Measurements from ENCODE around the gene DRC7. TPM values are rescaled to one million over a fixed set of nuclear protein-coding genes. Genes with fewer than 3 reads are reported as not detected.
A peak's percentile ranks its signal among the peaks of the same experiment; 100 is the strongest.

The DRC7 gene
- total and polyA plus RNA-seq, 8 donors: 0.28 to 2.4 (median 0.76) TPM

DNA sequence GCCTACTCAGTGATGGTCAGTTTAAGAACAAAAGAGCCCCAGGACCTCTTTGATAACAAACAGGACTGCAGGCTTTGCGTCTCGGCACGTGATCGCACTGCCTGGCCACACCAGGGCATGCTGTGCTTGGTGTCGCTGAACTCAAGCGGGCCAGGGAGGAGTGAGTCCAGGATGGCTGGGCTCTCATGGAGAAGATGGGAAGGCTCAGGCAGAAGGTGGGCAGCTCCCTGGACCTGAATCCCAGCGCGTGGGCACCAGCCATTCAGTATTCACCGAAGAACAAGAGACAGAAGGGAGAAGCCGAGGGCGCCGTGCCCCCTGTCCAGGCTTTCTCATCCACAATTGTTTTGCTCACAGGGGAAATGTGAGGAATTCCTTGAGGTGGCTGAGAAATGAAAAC lies 52.9 kb downstream of the DRC7 start:
- Histone ChIP-seq H3K4me1 (no peaks in the 10 kb centered on the region), H3K9me3 (no peaks in the 10 kb centered on the region)
- WGBS, 2 donors: 95 to 97% methylated on average over 12 of the region's 12 CpGs

GRCh38 chr16:57747996-57748395 lies 53.4 kb downstream of the DRC7 start:
- Histone ChIP-seq H3K27me3 (no peaks in the 10 kb centered on the region), H3K4me1 (no peaks in the 10 kb centered on the region), H3K27ac (no peak overlapping the region), H3K4me3 (no peak overlapping the region), H3K9me3 (no peaks in the 10 kb centered on the region), H3K36me3 (no peaks in the 10 kb centered on the region)
- no peak for ATAC-seq
- intact Hi-C loops (cut with DNase I): no loop called here
- 79 to 84% methylated on average over 6 of the region's 6 CpGs for WGBS, 2 donors
- peak in 1 of 6 donors; percentile 25 for DNase-seq
- TF ChIP-seq, protein P1, sequence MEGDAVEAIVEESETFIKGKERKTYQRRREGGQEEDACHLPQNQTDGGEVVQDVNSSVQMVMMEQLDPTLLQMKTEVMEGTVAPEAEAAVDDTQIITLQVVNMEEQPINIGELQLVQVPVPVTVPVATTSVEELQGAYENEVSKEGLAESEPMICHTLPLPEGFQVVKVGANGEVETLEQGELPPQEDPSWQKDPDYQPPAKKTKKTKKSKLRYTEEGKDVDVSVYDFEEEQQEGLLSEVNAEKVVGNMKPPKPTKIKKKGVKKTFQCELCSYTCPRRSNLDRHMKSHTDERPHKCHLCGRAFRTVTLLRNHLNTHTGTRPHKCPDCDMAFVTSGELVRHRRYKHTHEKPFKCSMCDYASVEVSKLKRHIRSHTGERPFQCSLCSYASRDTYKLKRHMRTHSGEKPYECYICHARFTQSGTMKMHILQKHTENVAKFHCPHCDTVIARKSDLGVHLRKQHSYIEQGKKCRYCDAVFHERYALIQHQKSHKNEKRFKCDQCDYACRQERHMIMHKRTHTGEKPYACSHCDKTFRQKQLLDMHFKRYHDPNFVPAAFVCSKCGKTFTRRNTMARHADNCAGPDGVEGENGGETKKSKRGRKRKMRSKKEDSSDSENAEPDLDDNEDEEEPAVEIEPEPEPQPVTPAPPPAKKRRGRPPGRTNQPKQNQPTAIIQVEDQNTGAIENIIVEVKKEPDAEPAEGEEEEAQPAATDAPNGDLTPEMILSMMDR (IDR thresholded peaks at IDR 0.05): no peak
- no peak for FAIRE-seq

More for the DNA sequence above, 52.9 kb downstream of the DRC7 start:
- FAIRE-seq (no peak), ATAC-seq (no peak), DNase-seq (peak in 1 of 6 donors; percentile 44)
- TF ChIP-seq, protein P1 (IDR thresholded peaks at IDR 0.05): no peak
- no peak overlapping the region for H3K27ac ChIP-seq
- intact Hi-C loops (cut with DNase I): no loop called here
- no peaks in the 10 kb centered on the region for H3K27me3 ChIP-seq
- H3K4me3 ChIP-seq: no peak overlapping the region
- H3K36me3 ChIP-seq: peaks cover 0 to 2% (median 0%) of the 10 kb centered on the region in 3 donors

DNA sequence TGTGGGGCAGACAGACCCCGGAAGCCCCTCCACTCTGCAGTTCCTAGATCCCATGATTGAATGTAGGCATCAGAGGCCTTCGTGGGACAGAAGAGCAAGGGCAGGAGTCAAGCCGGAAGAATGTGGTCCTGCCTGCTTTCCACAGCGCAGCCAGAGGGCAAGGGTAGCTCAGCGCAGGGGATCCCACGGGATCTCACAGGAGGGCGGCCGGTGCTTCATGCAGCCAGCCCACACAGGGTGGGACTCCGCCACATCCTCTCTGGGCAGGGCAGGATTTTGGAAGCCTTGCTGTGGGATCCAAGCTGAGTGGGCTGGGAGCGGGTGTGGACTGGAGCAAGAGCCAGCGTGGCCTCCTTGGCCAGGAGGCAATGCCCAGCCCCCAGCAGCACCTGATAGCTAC lies 54.0 kb downstream of the DRC7 start:
- H3K36me3 ChIP-seq: no peaks in the 10 kb centered on the region
- no peaks in the 10 kb centered on the region for H3K27me3 ChIP-seq
- no peaks in the 10 kb centered on the region for H3K9me3 ChIP-seq
- FAIRE-seq: no peak
- H3K4me3 ChIP-seq: no peak overlapping the region
- H3K4me1 ChIP-seq: no peaks in the 10 kb centered on the region
- TF ChIP-seq, protein P1 (IDR thresholded peaks at IDR 0.05): no peak
- intact Hi-C loops (cut with DNase I): no loop called here
- no peak overlapping the region for H3K27ac ChIP-seq
- peak in 1 of 6 donors; percentile 48 for DNase-seq
- ATAC-seq: no peak
- 89 to 91% methylated on average over 11 of the region's 11 CpGs for WGBS, 2 donors

DNA sequence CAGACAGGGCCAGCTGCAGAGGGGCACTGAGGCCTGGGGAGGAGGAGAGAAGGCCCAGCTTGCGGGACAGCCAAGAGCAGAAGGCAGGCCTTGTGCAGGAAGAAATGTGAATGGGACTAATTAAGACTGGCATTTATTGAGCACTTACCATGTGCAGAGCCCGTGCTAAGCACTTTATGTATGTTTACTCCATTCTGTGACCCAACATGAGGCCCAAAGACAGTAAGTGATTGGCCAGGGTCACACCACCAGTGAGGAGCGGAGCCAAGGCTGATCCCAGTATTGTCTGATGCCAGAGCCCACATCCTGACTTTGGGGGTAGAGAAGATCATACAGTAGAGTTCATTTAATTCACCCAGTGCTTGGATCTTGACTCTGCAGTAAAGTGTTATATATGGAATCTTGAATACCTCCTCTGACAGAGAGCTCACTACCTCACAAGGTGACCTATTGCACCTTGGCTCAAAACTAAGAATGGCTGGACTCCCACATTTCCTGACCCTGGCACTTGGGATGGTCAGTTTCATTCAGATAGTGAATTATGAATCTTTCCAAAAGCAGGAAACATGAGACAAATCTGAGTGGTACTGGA lies 54.6 kb downstream of the DRC7 start:
- 97 to 100% methylated on average over 3 of the region's 3 CpGs for WGBS, 2 donors
- DNase-seq: peak in 1 of 6 donors; percentile 11
- no peak overlapping the region for H3K4me3 ChIP-seq
- H3K27me3 ChIP-seq: no peaks in the 10 kb centered on the region
- no peak for ATAC-seq
- TF ChIP-seq, protein P1 (IDR thresholded peaks at IDR 0.05): no peak
- no peak overlapping the region for H3K27ac ChIP-seq
- no peaks in the 10 kb centered on the region for H3K9me3 ChIP-seq
- no peak for FAIRE-seq
- no peaks in the 10 kb centered on the region for H3K36me3 ChIP-seq
- intact Hi-C loops (cut with DNase I): no loop called here
- H3K4me1 ChIP-seq: no peaks in the 10 kb centered on the region

GRCh38 chr16:57749856-57750452 lies 55.3 kb downstream of the DRC7 start:
- Histone ChIP-seq H3K4me1 (no peaks in the 10 kb centered on the region), H3K4me3 (no peak overlapping the region), H3K27me3 (no peaks in the 10 kb centered on the region), H3K9me3 (no peaks in the 10 kb centered on the region), H3K27ac (no peak overlapping the region), H3K36me3 (no peaks in the 10 kb centered on the region)
- ATAC-seq (no peak), DNase-seq (peak in 1 of 6 donors; percentile 7), FAIRE-seq (no peak)
- intact Hi-C loops (cut with DNase I): loop anchor here in 2 of 3 donors (5.0 to 10.0 kb wide), 2 partner anchors 115 to 247 kb away; no protein-coding TSS in a partner anchor
- TF ChIP-seq, protein P1 (IDR thresholded peaks at IDR 0.05): no peak
- WGBS, 2 donors: 82 to 83% methylated on average over 5 of the region's 5 CpGs

Data from pancreas (tissue), 10 donors.